ENCODE measurements around the gene TSPAN9.

DNA sequence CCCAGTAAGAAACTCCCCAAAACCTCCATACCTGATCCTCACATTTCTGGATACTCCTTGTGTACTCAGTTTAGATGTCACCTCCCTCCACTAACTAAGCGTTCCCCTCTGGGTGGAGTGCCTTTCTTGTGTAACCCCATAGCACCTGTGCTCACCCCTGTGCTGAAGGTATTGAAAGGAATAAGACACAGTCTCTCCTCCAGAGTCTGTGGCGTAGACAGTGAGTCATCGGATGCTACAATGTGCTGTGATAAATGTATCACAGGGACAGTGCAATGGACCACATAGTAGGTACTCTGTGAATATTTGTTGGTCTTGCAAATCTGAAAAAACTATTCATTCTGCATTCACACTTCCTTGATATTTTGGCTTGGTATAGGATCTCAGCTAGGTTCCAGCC lies 30.8 kb downstream of the TSPAN9 start:
- TF ChIP-seq JUND (IDR thresholded peaks at IDR 0.05): no peak
- no peak for TF ChIP-seq POLR2A (IDR thresholded peaks at IDR 0.05; ENCODE audit: borderline replicate concordance, extremely low read depth, insufficient read depth, insufficient read length)
- TF ChIP-seq REST (IDR thresholded peaks at IDR 0.05; ENCODE audit: low read depth): no peak
- no peak for TF ChIP-seq CTCF (IDR thresholded peaks at IDR 0.05 in 2 of 3, conservative IDR thresholded peaks at IDR 0.05 in 1 of 3; ENCODE audit: borderline replicate concordance in 1 of 3, insufficient read depth in 1 of 3, low read depth in 2 of 3, low read length in 2 of 3)
- no peak for TF ChIP-seq SP1 (IDR thresholded peaks at IDR 0.05; ENCODE audit: low read depth)
- TF ChIP-seq ZNF274 (IDR thresholded peaks at IDR 0.05; ENCODE audit: low read depth, low read length): no peak
- TF ChIP-seq EZH2 (IDR thresholded peaks at IDR 0.05): no peak
- no peak for TF ChIP-seq SIN3A (IDR thresholded peaks at IDR 0.05; ENCODE audit: low read depth)
- no peak for TF ChIP-seq POLR2AphosphoS5 (IDR thresholded peaks at IDR 0.05; ENCODE audit: low read depth, low read length)
- no peak for TF ChIP-seq CEBPB (IDR thresholded peaks at IDR 0.05; ENCODE audit: low read depth)

Data from HCT116 (cell line).